OCI-M2 (cell line): Measurements from ENCODE around the gene BEND6.
A peak's percentile ranks its signal among the peaks of the same experiment; 100 is the strongest.

Source experiments
- DNase-seq: peaks from one replicate; lab custom pipeline; 2025; ENCODE audit not compliant: unreplicated experiment; lab: John Stamatoyannopoulos, UW

BEND6 gene

GRCh38 chr6:56940463-56940862, 14.4 kb upstream of the BEND6 start:
- DNase-seq: no peak

DNA sequence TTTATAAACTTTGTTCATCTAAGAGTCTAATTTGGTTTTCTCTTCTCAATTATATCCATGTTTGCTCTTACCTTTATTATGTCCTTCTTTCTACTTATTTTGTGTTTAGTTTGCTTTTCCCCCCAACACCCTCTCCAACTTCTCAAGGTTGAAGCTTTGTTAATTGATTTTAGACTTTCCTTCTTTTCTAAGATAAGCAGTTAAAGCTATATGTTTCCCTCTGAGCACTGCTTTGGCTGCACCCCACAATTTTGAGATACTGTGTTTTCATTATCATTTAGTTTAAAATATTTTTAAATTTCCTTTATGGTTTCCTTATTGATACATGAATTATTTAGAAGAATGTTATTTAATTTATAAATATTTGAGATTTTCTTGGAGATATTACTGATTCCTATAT, 13.9 kb upstream of the BEND6 start:
- no peak for DNase-seq

DNA sequence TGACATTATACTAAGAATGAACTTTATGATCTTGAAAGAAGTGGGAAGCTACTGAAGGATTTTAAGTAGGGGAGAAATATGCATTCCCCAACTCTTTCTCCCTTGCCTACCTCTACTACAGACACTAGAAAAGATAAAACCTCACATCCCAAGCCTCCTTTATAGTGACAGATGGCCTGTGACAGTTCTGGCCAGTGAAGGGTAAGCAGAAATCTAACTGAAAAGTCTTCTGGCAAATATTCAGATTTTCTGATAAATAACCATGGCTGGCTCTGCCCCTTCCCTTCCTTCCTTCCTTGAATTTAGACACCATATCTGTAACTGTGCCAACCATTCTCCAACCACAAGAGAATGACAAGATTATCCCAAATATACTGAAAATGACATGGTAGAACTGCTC, 10.2 kb upstream of the BEND6 start:
- DNase-seq: no peak

- DNase-seq: no peak
Measured at GRCh38 chr6:56946368-56946767, 8.5 kb upstream of the BEND6 start.

DNA sequence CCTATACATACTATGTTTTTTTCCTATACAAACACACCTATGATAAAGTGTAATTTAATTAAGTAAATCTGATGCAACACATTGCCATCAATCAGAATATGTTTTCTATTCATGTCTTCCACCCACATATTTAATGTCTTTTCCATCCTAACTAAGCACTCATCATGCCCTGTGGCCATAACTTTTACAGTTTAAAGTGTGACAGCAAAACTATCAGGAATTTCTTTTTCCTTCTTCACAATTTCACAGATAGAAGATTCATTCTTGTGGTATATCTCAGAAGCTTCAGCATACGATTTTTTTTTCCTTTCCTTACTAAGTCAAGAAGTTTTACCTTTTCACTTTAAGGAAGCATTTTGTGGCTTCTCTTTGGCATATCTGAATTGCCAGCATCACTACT, 7.0 kb upstream of the BEND6 start:
- no peak for DNase-seq

GRCh38 chr6:56949265-56949664, 5.6 kb upstream of the BEND6 start:
- DNase-seq: no peak

GRCh38 chr6:56949925-56950495, 4.9 kb upstream of the BEND6 start:
- DNase-seq: no peak

GRCh38 chr6:56951049-56951831, 3.7 kb upstream of the BEND6 start:
- DNase-seq: no peak

- DNase-seq: no peak
Measured at GRCh38 chr6:56953597-56954402, 1.1 kb upstream of the BEND6 start.

DNA sequence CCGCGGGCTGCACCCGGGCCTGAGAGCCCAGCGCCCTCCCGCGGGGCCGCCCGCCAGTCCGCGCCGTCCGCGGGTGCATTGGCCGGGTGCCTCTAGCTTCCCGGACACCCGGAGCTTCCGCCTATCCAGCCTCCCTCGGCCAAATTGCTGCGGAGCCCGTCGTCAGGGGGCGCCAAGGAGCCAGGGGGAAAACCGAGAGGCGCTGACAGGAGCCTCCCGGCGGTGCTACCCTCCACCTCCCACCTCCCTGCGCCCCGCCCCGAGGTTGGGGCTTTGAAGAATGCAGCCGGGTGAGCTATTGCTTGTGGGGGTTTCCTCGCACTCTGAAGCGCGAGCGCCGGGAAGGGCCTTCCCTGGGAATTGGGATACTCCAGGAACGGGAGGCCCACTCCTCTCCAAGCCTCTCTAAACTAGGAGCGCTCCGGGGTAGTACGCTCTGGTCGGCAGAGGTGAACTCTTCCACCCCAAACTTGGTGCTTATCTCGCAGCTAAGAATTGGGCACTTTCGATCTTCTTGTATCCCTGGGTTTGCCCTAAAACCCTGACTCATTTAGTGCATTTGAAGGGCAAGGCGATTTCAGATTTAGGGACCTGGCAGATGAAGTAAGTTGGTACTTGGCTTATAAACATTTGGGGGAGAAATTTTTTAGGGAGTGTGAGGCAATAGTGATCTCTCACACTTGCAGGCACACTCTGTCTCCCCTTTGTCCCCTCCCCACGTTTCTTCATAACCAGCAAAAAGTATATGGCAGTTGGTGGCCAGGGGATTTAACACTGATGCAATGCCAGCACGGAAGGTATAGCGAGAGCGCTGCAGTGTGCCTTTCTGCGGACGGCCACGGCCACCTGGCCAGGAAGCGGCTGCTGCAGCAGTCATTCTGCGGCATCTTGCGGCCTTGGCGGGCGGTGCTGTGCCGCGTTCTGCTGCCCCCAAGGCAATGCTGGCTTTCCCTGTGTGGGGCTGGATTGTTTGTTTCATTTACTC, 556 bp downstream of the BEND6 start:
- DNase-seq: peak; percentile 71

DNA sequence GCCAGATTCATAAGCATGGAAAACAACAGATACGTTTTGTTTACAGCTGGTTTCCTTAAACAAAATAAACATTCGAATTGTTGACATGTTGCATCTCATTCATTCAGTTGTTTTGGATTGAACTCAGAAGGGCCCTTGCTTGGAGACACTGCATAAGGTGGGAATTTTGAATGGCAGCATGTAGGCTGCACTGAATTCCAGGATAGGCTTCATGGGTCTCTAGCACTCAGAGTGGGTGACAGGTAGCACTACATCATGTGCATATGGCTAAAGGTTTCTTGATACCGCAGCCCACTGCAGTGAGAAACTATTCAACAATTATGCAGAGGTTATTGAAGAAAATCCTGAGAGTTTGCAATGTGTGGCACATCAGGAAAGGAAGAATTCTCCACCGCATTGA, 1.6 kb downstream of the BEND6 start:
- no peak for DNase-seq

GRCh38 chr6:56957856-56958255, 2.9 kb downstream of the BEND6 start:
- no peak for DNase-seq

DNA sequence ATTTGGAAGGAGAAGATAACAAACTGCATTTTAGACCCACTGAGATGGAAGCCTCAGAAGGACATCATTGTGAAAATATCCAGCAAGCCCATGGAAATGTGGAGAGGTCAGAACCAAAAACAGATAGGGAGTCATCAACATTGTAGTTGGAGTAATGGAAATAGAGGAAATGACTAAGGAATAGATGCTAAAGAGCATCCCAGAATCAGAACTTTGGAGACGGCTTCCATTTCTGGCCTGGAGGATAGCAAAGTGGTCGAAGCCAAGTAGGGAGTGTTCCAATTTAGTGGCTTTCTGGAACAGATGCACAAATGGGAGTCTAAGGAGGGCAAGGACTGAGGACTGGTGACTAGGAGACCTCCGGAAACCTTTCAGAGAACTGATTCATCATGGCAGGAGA, 3.6 kb downstream of the BEND6 start:
- DNase-seq: no peak

DNA sequence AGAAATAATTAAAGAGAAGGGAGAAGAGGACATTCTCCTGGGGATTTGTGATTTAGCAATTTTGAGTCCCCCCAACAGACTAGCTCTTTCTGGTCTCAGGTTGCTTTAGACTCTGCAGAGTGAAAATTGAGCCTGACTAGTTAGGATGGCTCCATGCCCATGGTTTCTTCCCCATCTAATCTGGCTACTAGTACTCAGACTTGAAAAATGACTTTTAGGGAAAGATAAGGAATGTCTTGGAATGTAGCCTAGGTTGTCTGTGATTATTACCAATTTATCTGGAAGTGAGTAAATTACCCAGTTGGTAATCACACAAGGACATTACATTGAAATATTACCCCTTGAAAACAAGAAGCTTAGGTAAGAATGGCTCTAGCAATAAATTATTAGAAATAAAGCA, 4.2 kb downstream of the BEND6 start:
- DNase-seq: no peak

DNA sequence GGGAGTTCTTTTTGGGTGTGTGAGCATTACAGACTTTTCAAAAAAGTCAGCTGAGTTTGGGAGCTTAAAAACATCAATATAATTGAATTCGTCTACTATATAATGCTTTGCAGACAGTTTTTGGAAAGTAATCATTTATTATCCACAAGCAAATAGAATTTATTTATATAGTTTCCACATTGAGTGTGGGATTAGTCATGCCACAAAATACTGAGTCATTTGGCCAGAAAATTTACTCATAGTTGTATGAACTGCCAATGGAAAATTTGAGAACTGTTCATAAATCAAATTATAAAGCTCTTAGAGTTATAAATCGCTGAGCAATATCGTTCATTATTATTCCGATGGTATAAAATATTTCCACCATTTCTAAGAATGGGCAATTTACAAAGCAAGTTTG, 5.0 kb downstream of the BEND6 start:
- DNase-seq: no peak

GRCh38 chr6:56961151-56961550, 6.2 kb downstream of the BEND6 start:
- no peak for DNase-seq

- no peak for DNase-seq
Measured at GRCh38 chr6:56962441-56962840, 7.5 kb downstream of the BEND6 start.

GRCh38 chr6:56963043-56963442, 8.1 kb downstream of the BEND6 start:
- no peak for DNase-seq

GRCh38 chr6:56963793-56964192, 8.9 kb downstream of the BEND6 start:
- no peak for DNase-seq

- no peak for DNase-seq
Measured at GRCh38 chr6:56965126-56965525, 10.2 kb downstream of the BEND6 start.

DNA sequence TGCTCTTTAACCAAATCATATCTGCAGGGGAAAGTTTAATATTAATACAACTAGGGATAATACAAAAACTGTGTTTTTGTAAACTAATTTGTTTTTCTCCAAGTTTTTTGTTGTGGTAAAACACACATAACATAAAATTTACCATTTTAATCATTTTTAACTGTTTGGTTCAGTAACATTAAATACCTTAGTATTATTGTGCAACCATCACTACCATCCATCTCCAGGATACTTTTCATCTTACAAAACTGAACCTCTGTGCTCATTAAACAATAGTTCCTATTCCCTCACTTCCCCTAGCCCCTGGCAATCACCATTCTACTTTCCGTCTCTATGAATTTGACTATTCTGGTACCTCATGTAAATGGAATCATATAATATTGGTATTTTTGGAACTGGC, 15.9 kb downstream of the BEND6 start:
- DNase-seq: no peak
